ENCODE measurements around the gene ACYP1. TPM values are rescaled to one million over a fixed set of nuclear protein-coding genes. Genes with fewer than 3 reads are reported as not detected.

The ACYP1 gene
- total RNA-seq, 2 donors from 2014 or later: 40.5 to 44.9 TPM

DNA sequence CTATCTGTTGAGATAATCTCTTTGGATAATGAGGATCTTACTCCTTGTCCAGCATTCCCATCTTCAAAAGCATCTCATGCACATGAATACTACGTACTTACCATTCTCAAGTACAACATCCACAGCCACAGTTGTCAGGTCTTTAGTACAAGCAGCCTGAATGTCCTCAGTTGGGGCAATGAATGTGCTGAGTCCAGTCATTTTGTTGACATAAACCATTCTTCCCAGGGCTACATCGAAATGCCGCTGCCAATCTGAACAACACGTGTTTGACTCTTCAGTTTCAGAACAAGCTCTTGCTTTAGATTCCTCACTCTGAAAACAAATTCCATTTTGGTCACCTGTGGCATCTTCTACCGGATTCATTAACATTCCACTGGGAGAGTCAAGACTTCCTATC lies 17.5 kb downstream of the ACYP1 start:
- H3K4me1 Mint-ChIP-seq (ENCODE audit: low read depth): peaks cover 66% of the 10 kb centered on the region

DNA sequence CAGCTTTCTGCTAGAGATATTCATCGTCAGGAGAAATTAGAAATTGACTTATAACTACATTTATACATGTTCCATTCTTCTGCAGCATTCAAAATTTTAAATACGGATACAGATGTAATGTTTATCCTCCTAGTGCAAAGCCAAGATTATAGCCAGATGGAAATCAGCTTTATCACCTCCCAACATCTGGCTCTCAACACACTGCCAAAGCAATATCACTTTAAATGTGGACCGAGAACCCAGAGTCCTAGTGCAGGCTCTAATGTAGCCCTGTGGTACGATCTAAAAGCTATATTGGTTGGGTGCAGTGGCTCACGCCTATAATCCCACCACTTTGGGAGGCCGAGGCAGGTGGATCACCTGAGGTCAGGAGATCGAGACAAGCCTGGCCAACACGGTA lies 19.1 kb downstream of the ACYP1 start:
- no peaks in the 10 kb centered on the region for H3K27me3 Mint-ChIP-seq (ENCODE audit: low read depth)
- no peak overlapping the region for H3K27ac Mint-ChIP-seq
- no peak for ATAC-seq (replicated peaks in 1 of 2)
- H3K9me3 Mint-ChIP-seq: no peaks in the 10 kb centered on the region
- peaks cover 54% of the 10 kb centered on the region for H3K4me1 Mint-ChIP-seq (ENCODE audit: low read depth)
- peaks cover 5% of the 10 kb centered on the region in 2 donors for H3K36me3 Mint-ChIP-seq (ENCODE audit: insufficient read depth in 2 of 2)
- no peak for DNase-seq
- peak overlapping the region; percentile 5 to 42 for H3K4me3 Mint-ChIP-seq

More for the DNA sequence above, 17.5 kb downstream of the ACYP1 start:
- peak overlapping the region in 1 of 2 donors; percentile 76 for H3K4me3 Mint-ChIP-seq
- no peaks in the 10 kb centered on the region for H3K27me3 Mint-ChIP-seq (ENCODE audit: low read depth)
- H3K36me3 Mint-ChIP-seq (ENCODE audit: insufficient read depth in 2 of 2): peaks cover 5% of the 10 kb centered on the region in 2 donors
- no peak for DNase-seq
- peak overlapping the region; percentile 47 for H3K27ac Mint-ChIP-seq
- no peak for ATAC-seq (replicated peaks in 1 of 2)
- H3K9me3 Mint-ChIP-seq: no peaks in the 10 kb centered on the region

DNA sequence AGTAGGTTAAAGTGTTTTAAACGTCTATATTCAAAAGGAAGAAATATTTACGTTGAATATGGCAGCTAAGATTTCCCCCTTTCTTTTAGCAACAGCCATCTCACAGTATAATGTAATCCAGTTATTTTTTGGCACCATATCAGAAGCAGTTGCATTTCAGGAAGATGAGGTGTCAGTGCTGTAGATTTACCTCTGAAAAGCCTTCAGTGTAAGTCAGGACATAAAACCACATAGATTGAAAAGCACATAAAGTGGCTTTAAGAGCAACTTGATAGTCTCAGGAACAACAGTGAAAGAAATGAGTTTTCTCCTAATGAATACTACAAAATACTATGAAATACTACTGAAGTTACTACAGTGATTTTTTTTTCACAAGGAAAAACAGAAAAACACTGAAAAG lies 19.5 kb downstream of the ACYP1 start:
- H3K4me3 Mint-ChIP-seq: peak overlapping the region in 1 of 2 donors; percentile 42
- H3K36me3 Mint-ChIP-seq (ENCODE audit: insufficient read depth in 2 of 2): peaks cover 3 to 5% of the 10 kb centered on the region in 2 donors
- DNase-seq (no peak), ATAC-seq (replicated peaks in 1 of 2) (no peak)
- H3K27me3 Mint-ChIP-seq (ENCODE audit: low read depth): no peaks in the 10 kb centered on the region
- peaks cover 49% of the 10 kb centered on the region for H3K4me1 Mint-ChIP-seq (ENCODE audit: low read depth)
- no peak overlapping the region for H3K27ac Mint-ChIP-seq
- no peaks in the 10 kb centered on the region for H3K9me3 Mint-ChIP-seq

DNA sequence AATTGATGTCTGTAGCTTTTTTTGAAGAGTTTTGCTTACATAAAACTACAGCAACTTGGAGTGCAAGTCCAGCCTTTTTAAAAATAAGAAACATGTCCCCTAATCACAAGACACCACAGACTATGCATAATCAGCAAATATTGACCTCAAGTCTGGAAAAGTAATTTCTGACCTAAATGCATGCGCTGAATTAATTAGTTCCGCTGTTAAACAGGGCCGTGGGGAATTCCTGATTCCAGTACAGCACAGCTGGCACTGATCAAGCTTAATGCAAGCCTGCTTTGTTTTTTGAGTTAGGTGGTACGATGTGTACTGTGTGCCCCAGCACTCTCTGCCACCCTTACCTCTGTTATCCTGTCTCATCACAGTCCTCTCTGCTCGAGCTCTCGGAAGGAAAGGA lies 21.8 kb downstream of the ACYP1 start:
- peaks cover 1 to 6% of the 10 kb centered on the region in 2 donors for H3K36me3 Mint-ChIP-seq (ENCODE audit: insufficient read depth in 2 of 2)
- no peak for ATAC-seq (replicated peaks in 1 of 2)

DNA sequence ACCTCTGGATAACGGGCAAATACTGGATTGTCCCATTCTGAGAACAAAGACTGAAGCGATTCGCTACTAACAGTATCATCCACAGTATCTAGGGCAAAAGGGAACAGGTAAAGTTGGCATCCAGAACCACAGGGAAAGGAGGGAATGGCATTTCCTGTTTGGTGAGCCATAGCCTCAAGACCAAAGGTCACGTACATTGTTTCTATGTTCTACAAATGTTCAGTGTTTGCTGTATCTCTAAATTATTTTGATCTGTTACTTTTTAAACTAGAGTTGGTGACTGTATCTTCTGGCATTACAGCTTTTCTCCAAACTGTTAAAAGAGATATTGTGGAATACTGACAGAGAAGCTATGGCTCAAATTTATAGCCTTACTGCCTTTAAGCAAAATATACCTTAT lies 22.2 kb downstream of the ACYP1 start:
- Mint-ChIP-seq H3K9me3 (no peaks in the 10 kb centered on the region), H3K27me3 (ENCODE audit: low read depth) (no peaks in the 10 kb centered on the region), H3K27ac (no peak overlapping the region), H3K4me1 (ENCODE audit: low read depth) (peaks cover 25% of the 10 kb centered on the region), H3K36me3 (ENCODE audit: insufficient read depth in 2 of 2) (peaks cover 4 to 8% of the 10 kb centered on the region in 2 donors), H3K4me3 (no peak overlapping the region)
- ATAC-seq (replicated peaks in 1 of 2): no peak
- no peak for DNase-seq

More for the DNA sequence above, 21.8 kb downstream of the ACYP1 start:
- H3K4me1 Mint-ChIP-seq (ENCODE audit: low read depth): peaks cover 30% of the 10 kb centered on the region
- no peaks in the 10 kb centered on the region for H3K27me3 Mint-ChIP-seq (ENCODE audit: low read depth)
- H3K4me3 Mint-ChIP-seq: no peak overlapping the region
- H3K9me3 Mint-ChIP-seq: no peaks in the 10 kb centered on the region
- DNase-seq: no peak
- H3K27ac Mint-ChIP-seq: no peak overlapping the region

DNA sequence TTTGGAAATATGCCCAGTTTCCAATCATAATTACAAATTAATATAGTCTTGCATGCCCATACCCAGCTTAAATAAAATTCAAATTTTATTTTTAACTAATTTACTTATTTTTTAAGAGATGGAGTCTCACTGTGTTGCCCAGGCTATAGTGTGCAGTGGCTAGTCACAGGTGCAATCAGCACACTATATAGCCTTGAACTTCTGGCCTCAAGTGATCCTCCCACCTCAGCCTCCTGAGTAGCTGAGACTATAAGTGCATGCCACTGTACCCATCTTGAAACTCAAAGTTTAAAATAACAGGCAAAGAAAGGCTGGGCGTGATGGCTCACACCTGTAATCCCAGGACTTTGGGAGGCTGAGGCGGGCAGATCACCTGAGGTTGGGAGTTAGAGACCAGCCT lies 22.9 kb downstream of the ACYP1 start:
- Mint-ChIP-seq H3K27me3 (ENCODE audit: low read depth) (no peaks in the 10 kb centered on the region), H3K9me3 (no peaks in the 10 kb centered on the region), H3K36me3 (ENCODE audit: insufficient read depth in 2 of 2) (peaks cover 6% of the 10 kb centered on the region in 2 donors), H3K4me1 (ENCODE audit: low read depth) (peaks cover 19% of the 10 kb centered on the region), H3K27ac (no peak overlapping the region), H3K4me3 (no peak overlapping the region)
- no peak for DNase-seq
- no peak for ATAC-seq (replicated peaks in 1 of 2)

DNA sequence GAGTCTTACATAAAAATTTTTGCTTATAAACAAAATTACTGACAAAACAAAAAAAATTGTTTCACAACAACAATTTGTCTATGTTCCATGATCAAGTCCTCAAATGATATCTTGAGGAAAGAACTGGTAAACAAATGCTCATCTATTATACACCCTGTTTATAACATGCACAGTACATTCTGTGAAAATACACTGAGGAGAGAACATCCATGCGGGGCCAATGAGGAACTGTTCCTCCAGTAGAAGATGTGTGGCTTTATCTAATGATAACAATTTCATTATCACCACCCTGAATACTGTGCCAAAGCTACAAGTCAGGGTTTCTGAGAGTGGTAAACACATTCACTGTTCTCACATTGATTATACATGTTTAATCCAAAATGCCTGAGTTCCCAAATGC lies 23.3 kb downstream of the ACYP1 start:
- no peaks in the 10 kb centered on the region for H3K27me3 Mint-ChIP-seq (ENCODE audit: low read depth)
- no peaks in the 10 kb centered on the region for H3K9me3 Mint-ChIP-seq
- H3K4me1 Mint-ChIP-seq (ENCODE audit: low read depth): peaks cover 14% of the 10 kb centered on the region
- H3K4me3 Mint-ChIP-seq: no peak overlapping the region
- peaks cover 6% of the 10 kb centered on the region in 2 donors for H3K36me3 Mint-ChIP-seq (ENCODE audit: insufficient read depth in 2 of 2)
- H3K27ac Mint-ChIP-seq: no peak overlapping the region
- no peak for ATAC-seq (replicated peaks in 1 of 2)
- DNase-seq: no peak

DNA sequence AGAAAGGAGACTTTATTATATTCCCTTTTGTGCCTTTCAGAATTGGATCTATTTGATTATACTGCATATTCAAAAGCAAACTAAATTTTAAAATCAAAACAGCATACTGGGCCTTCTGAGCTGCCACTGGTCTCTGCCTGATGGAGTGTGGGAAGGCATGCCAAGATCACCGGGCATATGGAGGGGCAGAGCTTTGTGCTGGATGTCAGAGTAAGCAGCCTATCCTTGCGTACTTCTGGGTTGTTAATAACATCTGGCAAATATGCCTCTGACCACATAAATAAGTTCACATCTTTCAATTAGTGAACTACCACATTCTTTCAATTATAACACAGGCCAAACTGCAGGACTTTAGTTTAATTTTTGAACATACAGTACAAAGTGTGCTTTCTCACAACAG lies 30.9 kb downstream of the ACYP1 start:
- no peaks in the 10 kb centered on the region for H3K4me1 Mint-ChIP-seq (ENCODE audit: low read depth)
- no peaks in the 10 kb centered on the region for H3K9me3 Mint-ChIP-seq
- no peak overlapping the region for H3K4me3 Mint-ChIP-seq
- H3K36me3 Mint-ChIP-seq (ENCODE audit: insufficient read depth in 2 of 2): peaks cover 4 to 14% of the 10 kb centered on the region in 2 donors
- no peak overlapping the region for H3K27ac Mint-ChIP-seq
- no peaks in the 10 kb centered on the region for H3K27me3 Mint-ChIP-seq (ENCODE audit: low read depth)
- DNase-seq (no peak), ATAC-seq (replicated peaks in 1 of 2) (no peak)

DNA sequence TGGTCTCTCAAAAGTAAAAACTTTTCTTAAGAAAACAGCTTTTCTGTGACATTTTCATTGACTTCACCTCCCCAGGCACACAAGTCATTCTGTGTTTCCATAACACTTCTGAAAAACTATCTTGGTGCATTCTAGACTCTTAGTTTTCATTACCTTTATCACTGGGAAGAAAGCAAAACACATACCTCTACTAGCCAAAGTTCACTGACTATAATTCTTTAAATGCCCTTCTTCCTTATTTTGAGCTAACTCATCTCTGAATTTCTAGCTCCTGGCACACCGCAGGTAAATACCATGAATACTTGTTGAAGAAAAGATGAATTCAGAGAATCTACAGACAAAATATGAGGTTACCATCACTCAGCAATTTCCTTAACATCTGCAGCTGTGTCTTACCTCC lies 33.7 kb downstream of the ACYP1 start:
- no peaks in the 10 kb centered on the region for H3K4me1 Mint-ChIP-seq (ENCODE audit: low read depth)
- H3K9me3 Mint-ChIP-seq: no peaks in the 10 kb centered on the region
- no peak for ATAC-seq (replicated peaks in 1 of 2)
- H3K27ac Mint-ChIP-seq: peak overlapping the region; percentile 34
- no peaks in the 10 kb centered on the region for H3K27me3 Mint-ChIP-seq (ENCODE audit: low read depth)
- peaks cover 0 to 10% of the 10 kb centered on the region in 2 donors for H3K36me3 Mint-ChIP-seq (ENCODE audit: insufficient read depth in 2 of 2)
- DNase-seq: no peak
- no peak overlapping the region for H3K4me3 Mint-ChIP-seq

DNA sequence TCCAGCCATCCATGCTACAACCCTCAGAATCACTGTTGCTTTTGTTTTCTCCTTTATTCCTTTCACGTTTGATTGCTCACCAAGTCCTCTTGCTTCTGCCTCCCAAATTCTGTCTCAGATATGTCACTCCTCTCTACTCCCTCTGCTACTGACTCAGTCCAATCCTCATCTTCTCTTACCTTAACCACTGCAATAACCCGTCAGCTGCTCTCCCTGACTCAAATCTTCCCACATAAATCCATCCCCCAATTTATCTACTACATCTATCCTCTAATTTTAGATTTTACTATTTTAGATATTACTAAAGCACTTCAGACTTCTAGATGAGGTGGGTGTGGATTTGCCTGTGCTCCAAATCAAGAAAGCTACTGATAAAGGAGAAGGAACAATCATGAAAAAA lies 37.9 kb downstream of the ACYP1 start:
- Mint-ChIP-seq H3K4me3 (no peak overlapping the region), H3K27me3 (ENCODE audit: low read depth) (no peaks in the 10 kb centered on the region), H3K27ac (no peak overlapping the region), H3K36me3 (ENCODE audit: insufficient read depth in 2 of 2) (peaks cover 2 to 10% of the 10 kb centered on the region in 2 donors), H3K4me1 (ENCODE audit: low read depth) (no peaks in the 10 kb centered on the region), H3K9me3 (no peaks in the 10 kb centered on the region)
- DNase-seq: no peak
- no peak for ATAC-seq (replicated peaks in 1 of 2)

DNA sequence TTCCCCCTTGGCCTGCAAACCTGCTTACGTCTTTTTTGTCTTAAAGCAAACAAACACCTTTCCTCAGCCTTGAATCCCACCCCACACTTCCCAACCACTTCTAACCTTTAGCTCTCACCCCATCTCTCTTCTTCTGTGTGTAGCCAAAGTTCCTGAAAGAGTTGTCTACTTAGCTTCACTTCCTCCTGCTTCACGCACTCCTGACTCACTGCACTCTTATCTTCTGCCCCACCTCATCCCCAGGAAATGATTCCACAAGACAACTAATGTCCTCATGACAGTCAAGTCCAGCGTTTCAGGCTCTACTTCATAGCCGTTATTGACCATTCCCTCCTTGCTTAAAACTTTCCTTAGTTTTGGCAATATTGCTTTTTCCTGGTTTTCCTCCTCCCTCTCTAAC lies 38.7 kb downstream of the ACYP1 start:
- no peak for ATAC-seq (replicated peaks in 1 of 2)
- Mint-ChIP-seq H3K27me3 (ENCODE audit: low read depth) (no peaks in the 10 kb centered on the region), H3K27ac (no peak overlapping the region), H3K4me3 (no peak overlapping the region), H3K4me1 (ENCODE audit: low read depth) (no peaks in the 10 kb centered on the region), H3K9me3 (no peaks in the 10 kb centered on the region), H3K36me3 (ENCODE audit: insufficient read depth in 2 of 2) (peaks cover 4 to 9% of the 10 kb centered on the region in 2 donors)
- DNase-seq: no peak

DNA sequence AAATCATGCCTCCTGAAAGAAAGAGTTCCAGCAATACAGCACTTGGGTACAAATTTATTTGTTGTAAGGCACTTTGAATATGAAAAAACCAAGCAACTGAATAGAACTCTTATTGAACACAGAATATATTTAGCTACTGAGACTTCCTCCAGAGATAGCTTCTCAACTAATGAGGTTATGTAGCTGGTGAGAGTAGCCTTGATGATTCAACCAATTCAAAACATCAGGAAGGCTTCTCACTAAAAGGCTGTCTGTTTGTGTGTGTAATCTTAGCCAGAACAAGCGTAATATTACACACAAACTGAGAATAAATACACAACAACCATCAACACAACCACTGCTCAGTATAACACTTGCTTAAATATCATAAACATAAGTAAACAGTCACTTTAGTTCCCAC lies 40.7 kb downstream of the ACYP1 start:
- Mint-ChIP-seq H3K27ac (no peak overlapping the region), H3K9me3 (no peaks in the 10 kb centered on the region), H3K36me3 (ENCODE audit: insufficient read depth in 2 of 2) (peaks cover 4 to 10% of the 10 kb centered on the region in 2 donors), H3K4me1 (ENCODE audit: low read depth) (no peaks in the 10 kb centered on the region), H3K4me3 (no peak overlapping the region), H3K27me3 (ENCODE audit: low read depth) (no peaks in the 10 kb centered on the region)
- DNase-seq (no peak), ATAC-seq (replicated peaks in 1 of 2) (no peak)

DNA sequence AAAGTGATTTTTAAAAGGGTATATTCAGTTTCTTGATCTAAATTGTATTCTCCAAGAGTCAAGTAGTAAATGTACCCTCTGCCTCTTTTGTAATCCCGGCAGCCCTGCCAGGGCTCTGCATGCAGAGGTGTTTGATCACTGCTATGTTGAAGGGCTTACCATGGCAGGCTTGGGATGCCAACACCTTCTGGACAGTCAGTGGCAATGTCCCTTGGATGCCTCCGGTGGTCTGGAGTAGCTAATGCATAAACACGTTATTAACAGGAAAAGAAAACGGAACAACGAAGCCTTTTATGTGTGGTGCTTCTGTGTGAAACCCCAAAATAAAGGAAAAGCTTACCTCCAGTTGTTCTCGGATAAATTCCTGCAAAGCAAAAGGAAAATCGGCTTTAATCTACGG lies 41.2 kb downstream of the ACYP1 start:
- H3K36me3 Mint-ChIP-seq (ENCODE audit: insufficient read depth in 2 of 2): peaks cover 4 to 10% of the 10 kb centered on the region in 2 donors
- H3K9me3 Mint-ChIP-seq: no peaks in the 10 kb centered on the region
- no peaks in the 10 kb centered on the region for H3K27me3 Mint-ChIP-seq (ENCODE audit: low read depth)
- no peak for ATAC-seq (replicated peaks in 1 of 2)
- H3K27ac Mint-ChIP-seq: no peak overlapping the region
- no peak for DNase-seq
- no peaks in the 10 kb centered on the region for H3K4me1 Mint-ChIP-seq (ENCODE audit: low read depth)
- H3K4me3 Mint-ChIP-seq: no peak overlapping the region

DNA sequence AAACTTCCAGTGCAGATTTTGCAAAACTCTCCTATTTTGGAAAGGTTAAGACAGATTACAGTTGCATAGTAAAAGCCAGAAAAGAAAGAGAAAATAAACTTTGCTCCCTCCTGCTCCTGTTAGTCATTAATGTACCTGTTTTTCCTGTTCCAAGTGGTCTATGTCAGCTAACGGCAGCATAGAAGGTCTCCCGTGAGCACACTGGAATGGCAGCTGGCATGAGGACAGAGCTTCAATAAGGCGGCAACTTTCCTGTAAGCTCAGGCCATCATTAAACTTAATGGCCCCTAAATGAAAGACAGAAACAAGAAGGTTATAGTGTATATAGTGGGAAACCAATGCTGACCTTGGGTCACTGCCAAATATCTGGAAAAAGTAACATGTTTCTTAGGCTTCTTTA lies 45.1 kb downstream of the ACYP1 start:
- H3K4me1 Mint-ChIP-seq (ENCODE audit: low read depth): no peaks in the 10 kb centered on the region
- ATAC-seq (replicated peaks in 1 of 2) (no peak), DNase-seq (no peak)
- H3K4me3 Mint-ChIP-seq: no peak overlapping the region
- H3K36me3 Mint-ChIP-seq (ENCODE audit: insufficient read depth in 2 of 2): peaks cover 4 to 17% of the 10 kb centered on the region in 2 donors
- no peak overlapping the region for H3K27ac Mint-ChIP-seq
- no peaks in the 10 kb centered on the region for H3K27me3 Mint-ChIP-seq (ENCODE audit: low read depth)
- H3K9me3 Mint-ChIP-seq: no peaks in the 10 kb centered on the region

Measured in activated T-cell treated with anti-CD3 and anti-CD28 coated beads, Interleukin-2, amount 50 U/mL, for 72 hours (primary cell).